DOHH2 (cell line): ENCODE measurements around the gene KIF1B.
"Not testable (repeated sequence)": the region's sequence is repeated elsewhere in the genome, so short reads cannot be mapped to it uniquely, and the experiment has no call there.

ENCODE experiments used
- H3F3A ChIP-seq: fragments of 200-600 bp; sonication (generic), shearing (Covaris generic); 2 replicates; pipeline ENCODE4 v1.6.0; 2016; ENCODE audit warnings: antibody characterized with exemption, mild to moderate bottlenecking; ENCODE audit not compliant: control insufficient read depth, insufficient read depth
- H3K27ac ChIP-seq: fragments of 200-600 bp; sonication (generic); 2 replicates; pipeline ENCODE4 v1.5.1; 2014; ENCODE audit warnings: low read depth, mild to moderate bottlenecking, low read length, moderate library complexity
- H3K27me3 ChIP-seq: fragments of 200-600 bp; sonication (generic); 2 replicates; pipeline ENCODE4 v1.6.1; 2014; ENCODE audit warnings: mild to moderate bottlenecking, low read length, mixed read lengths; ENCODE audit not compliant: control insufficient read depth
- H3K36me3 ChIP-seq: fragments of 200-600 bp; sonication (generic); 2 replicates; pipeline ENCODE4 v1.6.1; 2014; ENCODE audit warnings: mild to moderate bottlenecking, low read length, moderate library complexity, mixed read lengths; ENCODE audit not compliant: control insufficient read depth
- H3K4me1 ChIP-seq: fragments of 200-600 bp; sonication (generic); 2 replicates; pipeline ENCODE4 v1.6.1; 2014; ENCODE audit warnings: mild to moderate bottlenecking, low read length, mixed read lengths; ENCODE audit not compliant: control insufficient read depth
- H3K4me2 ChIP-seq: fragments of 200-600 bp; sonication (generic); 2 replicates; pipeline ENCODE4 v1.6.0; 2014; ENCODE audit warnings: mild to moderate bottlenecking, low read length, moderate library complexity
- H3K4me3 ChIP-seq: fragments of 200-600 bp; sonication (generic); 2 replicates; pipeline ENCODE4 v1.5.1; 2014; ENCODE audit warnings: mild to moderate bottlenecking, low read length, mixed read lengths
- H3K79me2 ChIP-seq: fragments of 200-600 bp; sonication (generic); 2 replicates; pipeline ENCODE4 v1.6.1; 2014; ENCODE audit warnings: mild to moderate bottlenecking, low read length, mixed read lengths; ENCODE audit not compliant: control insufficient read depth
- H3K9me2 ChIP-seq: fragments of 200-600 bp; sonication (generic); replicated peaks from 2 replicates; pipeline ENCODE4 v1.6.1; 2014; ENCODE audit warnings: mild to moderate bottlenecking, low read length, mixed read lengths; ENCODE audit not compliant: control insufficient read depth
- H3K9me3 ChIP-seq: fragments of 200-600 bp; sonication (generic); 2 replicates; pipeline ENCODE4 v1.6.1; 2014; ENCODE audit warnings: antibody characterized with exemption, low read length, mixed read lengths; ENCODE audit not compliant: control insufficient read depth, insufficient read depth
- H4K20me1 ChIP-seq: fragments of 200-600 bp; sonication (generic); 2 replicates; pipeline ENCODE4 v1.6.0; 2014; ENCODE audit warnings: low read depth, mild to moderate bottlenecking, antibody characterized with exemption, low read length, moderate library complexity; ENCODE audit not compliant: control insufficient read depth, insufficient read depth
- EZH2phosphoT487 ChIP-seq: fragments of 200-600 bp; sonication (generic); IDR thresholded peaks from 2 replicates; pipeline ENCODE4 v1.6.1; 2017; ENCODE audit warnings: borderline replicate concordance, mild to moderate bottlenecking, antibody characterized with exemption, low read length, moderate library complexity, mixed read lengths
- TF ChIP-seq, protein P1 (sequence below): fragments of 200-600 bp; sonication (generic); IDR thresholded peaks from one replicate; pipeline ENCODE4 v1.5.1; 2014; ENCODE audit warnings: antibody characterized with exemption, mild to moderate bottlenecking, low read depth, low read length; ENCODE audit not compliant: poor library complexity, severe bottlenecking

The KIF1B gene

DNA sequence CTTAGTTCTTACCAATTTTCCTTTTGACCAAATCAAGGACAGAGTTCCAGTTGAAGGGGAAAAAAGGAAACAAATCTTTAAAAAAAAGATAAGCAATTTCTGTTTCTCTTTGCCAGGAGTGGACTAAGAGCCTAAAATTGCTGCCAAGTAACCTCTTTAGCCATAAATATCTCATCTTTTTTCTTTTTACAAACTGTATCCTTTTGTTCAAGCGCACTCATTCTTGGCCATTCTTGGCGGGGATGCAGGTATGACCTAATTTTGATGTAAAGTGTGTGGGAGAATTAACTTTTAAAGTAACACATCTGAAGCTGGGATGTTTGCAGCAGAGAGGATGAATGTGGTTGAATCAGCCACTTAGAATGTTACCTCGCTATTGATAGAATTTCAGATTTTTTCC lies 13.4 kb upstream of the KIF1B start:
- no peak overlapping the region for H3K4me2 ChIP-seq

DNA sequence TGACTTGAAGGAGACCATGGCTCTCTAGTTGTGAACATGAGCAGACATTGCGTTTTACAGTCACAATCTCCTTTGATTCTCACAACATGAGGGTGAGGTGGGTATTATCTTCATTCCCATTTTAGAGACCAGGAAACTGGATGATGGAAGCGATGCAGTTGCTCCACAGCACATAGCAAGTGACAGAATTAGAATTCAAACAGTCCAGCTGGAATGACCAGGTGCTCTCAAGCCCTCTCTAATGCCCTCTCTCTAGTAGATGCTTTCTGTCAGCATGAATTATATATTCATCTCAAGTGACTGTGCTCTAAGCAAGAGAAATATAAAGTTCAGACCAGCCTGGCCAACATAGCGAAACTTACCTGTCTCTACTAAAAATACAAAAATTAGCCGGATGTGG lies 9.8 kb upstream of the KIF1B start:
- Histone ChIP-seq H3K27ac (no peak overlapping the region), H3K36me3 (no peaks in the 10 kb centered on the region), H3K9me2 (no peaks in the 10 kb centered on the region), H3K9me3 (no peaks in the 10 kb centered on the region), H3K79me2 (no peaks in the 10 kb centered on the region), H3K4me3 (no peak overlapping the region), H3K27me3 (peaks cover 5% of the 10 kb centered on the region), H4K20me1 (no peaks in the 10 kb centered on the region), H3F3A (no peaks in the 10 kb centered on the region), H3K4me2 (no peak overlapping the region), H3K4me1 (peaks cover 8% of the 10 kb centered on the region; the same call in 1 of the 2 replicates)
- TF ChIP-seq, protein P1, sequence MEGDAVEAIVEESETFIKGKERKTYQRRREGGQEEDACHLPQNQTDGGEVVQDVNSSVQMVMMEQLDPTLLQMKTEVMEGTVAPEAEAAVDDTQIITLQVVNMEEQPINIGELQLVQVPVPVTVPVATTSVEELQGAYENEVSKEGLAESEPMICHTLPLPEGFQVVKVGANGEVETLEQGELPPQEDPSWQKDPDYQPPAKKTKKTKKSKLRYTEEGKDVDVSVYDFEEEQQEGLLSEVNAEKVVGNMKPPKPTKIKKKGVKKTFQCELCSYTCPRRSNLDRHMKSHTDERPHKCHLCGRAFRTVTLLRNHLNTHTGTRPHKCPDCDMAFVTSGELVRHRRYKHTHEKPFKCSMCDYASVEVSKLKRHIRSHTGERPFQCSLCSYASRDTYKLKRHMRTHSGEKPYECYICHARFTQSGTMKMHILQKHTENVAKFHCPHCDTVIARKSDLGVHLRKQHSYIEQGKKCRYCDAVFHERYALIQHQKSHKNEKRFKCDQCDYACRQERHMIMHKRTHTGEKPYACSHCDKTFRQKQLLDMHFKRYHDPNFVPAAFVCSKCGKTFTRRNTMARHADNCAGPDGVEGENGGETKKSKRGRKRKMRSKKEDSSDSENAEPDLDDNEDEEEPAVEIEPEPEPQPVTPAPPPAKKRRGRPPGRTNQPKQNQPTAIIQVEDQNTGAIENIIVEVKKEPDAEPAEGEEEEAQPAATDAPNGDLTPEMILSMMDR, result no peak
- no peak for TF ChIP-seq EZH2phosphoT487

More for the DNA sequence above, 13.4 kb upstream of the KIF1B start:
- Histone ChIP-seq H3K4me1 (peaks cover 8% of the 10 kb centered on the region; the same call in 1 of the 2 replicates), H3F3A (no peaks in the 10 kb centered on the region), H3K36me3 (no peaks in the 10 kb centered on the region), H3K9me2 (no peaks in the 10 kb centered on the region), H3K27me3 (peaks cover 5% of the 10 kb centered on the region), H4K20me1 (no peaks in the 10 kb centered on the region), H3K9me3 (no peaks in the 10 kb centered on the region), H3K4me3 (no peak overlapping the region), H3K27ac (no peak overlapping the region), H3K79me2 (no peaks in the 10 kb centered on the region)
- TF ChIP-seq, protein P1, result no peak

DNA sequence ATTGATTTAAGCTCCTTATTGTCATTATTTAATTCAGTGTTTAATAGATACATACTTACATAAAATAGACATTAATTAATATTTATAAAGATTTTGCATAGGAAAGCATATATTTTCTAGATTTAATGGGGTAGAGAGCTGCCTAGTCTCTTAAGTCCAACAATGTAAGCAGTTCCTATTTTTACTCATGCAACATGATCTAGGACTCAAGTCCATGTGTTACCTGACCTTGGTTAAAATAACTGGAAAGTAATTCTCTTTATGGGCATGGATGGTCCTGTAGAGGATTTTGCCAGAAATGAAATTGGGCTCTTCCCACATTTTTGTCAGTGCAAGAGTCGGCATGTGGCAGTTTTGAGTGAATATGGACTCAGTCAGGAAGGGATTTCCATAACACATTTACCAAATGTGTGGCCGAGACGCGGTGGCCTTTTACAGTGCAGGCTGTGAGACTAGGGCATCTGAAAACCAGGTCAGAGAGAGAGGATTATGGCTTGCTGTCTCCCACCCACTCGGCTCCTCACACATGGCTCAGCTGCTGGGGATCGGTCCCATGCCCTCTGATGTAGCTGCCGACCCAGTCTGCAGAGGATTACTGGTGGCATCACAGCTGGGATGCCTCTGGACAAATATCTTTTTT lies 6.2 kb upstream of the KIF1B start:
- TF ChIP-seq, protein P1, result no peak
- TF ChIP-seq EZH2phosphoT487, result no peak
- Histone ChIP-seq H3K4me2 (no peak overlapping the region), H3K27ac (no peak overlapping the region)

DNA sequence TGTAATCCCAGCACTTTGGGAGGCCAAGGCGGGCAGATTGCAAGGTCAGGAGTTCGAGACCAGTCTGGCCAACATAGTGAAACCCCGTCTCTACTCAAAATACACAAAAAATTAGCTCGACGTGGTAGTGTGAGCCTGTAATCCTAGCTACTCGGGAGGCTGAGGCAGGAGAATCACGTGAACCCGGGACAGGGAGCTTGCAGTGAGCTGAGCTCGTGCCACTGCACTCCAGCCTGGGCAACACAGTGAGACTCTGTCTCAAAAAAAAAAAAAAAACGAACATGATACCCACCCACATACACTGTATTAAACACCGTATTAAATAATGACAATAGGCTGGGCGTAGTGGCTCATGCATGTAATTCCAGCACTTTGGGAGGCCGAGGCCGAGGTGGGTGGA lies 5.2 kb upstream of the KIF1B start:
- H4K20me1 ChIP-seq, H3K27ac ChIP-seq, H3F3A ChIP-seq, H3K4me2 ChIP-seq, H3K79me2 ChIP-seq, H3K9me3 ChIP-seq, H3K4me3 ChIP-seq, H3K36me3 ChIP-seq, H3K9me2 ChIP-seq: not testable (repeated sequence)
- H3K4me1 ChIP-seq, result peaks cover 22% of the 10 kb centered on the region
- H3K27me3 ChIP-seq, result peaks cover 22% of the 10 kb centered on the region

More for the DNA sequence above, 6.2 kb upstream of the KIF1B start:
- Histone ChIP-seq H3K9me2 (no peaks in the 10 kb centered on the region), H3F3A (no peaks in the 10 kb centered on the region), H3K9me3 (no peaks in the 10 kb centered on the region), H3K36me3 (no peaks in the 10 kb centered on the region), H3K4me1 (peaks cover 13% of the 10 kb centered on the region), H3K27me3 (peaks cover 14% of the 10 kb centered on the region), H3K79me2 (no peaks in the 10 kb centered on the region), H4K20me1 (no peaks in the 10 kb centered on the region), H3K4me3 (no peak overlapping the region)
